Astrocyte (in vitro differentiated cells and primary cell): ENCODE measurements around the gene SEMA4B. TPM values are rescaled to one million over a fixed set of nuclear protein-coding genes. Genes with fewer than 3 reads are reported as not detected.
A peak's percentile ranks its signal among the peaks of the same experiment; 100 is the strongest.

Experiments used
- DNase-seq: peaks from one replicate; pipeline ENCODE4 v3.0.0-alpha.2; 2010; ENCODE audit warnings: low read depth
- FAIRE-seq: peaks from 2 replicates; lab custom pipeline; 2011; peaks lifted over from hg19 to GRCh38; lab: Jason Lieb, UNC
- H2AFZ ChIP-seq: 2 replicates; pipeline ENCODE4 v1.6.0; 2012; ENCODE audit warnings: low read depth, low read length, inconsistent platforms
- H3K27ac ChIP-seq: 2 replicates; pipeline ENCODE4 v1.5.1; 2011; ENCODE audit warnings: low read depth, low read length, inconsistent platforms
- H3K27me3 ChIP-seq: 2 replicates; pipeline ENCODE4 v1.6.0; 2011; ENCODE audit warnings: low read length, inconsistent platforms; ENCODE audit not compliant: insufficient read depth
- H3K36me3 ChIP-seq: 2 replicates; pipeline ENCODE4 v1.5.1; 2011; ENCODE audit warnings: low read length, inconsistent platforms; ENCODE audit not compliant: insufficient read depth
- H3K4me1 ChIP-seq: 2 replicates; pipeline ENCODE4 v1.5.1; 2011; ENCODE audit warnings: low read length, inconsistent platforms; ENCODE audit not compliant: insufficient read depth
- H3K4me2 ChIP-seq: 2 replicates; pipeline ENCODE4 v1.6.0; 2012; ENCODE audit warnings: low read length, inconsistent platforms
- H3K4me3 ChIP-seq: 2 replicates; pipeline ENCODE4 v1.5.1; 2011; ENCODE audit warnings: low read depth, mild to moderate bottlenecking, low read length, inconsistent platforms; ENCODE audit not compliant: insufficient read depth
- H3K79me2 ChIP-seq: 2 replicates; pipeline ENCODE4 v1.6.0; 2012; ENCODE audit warnings: mild to moderate bottlenecking, low read length, inconsistent platforms; ENCODE audit not compliant: insufficient read depth
- H3K9ac ChIP-seq: 2 replicates; pipeline ENCODE4 v1.6.0; 2012; ENCODE audit warnings: mild to moderate bottlenecking, low read length, inconsistent platforms
- H3K9me3 ChIP-seq: 2 replicates; pipeline ENCODE4 v1.5.1; 2012; ENCODE audit warnings: low read depth, mild to moderate bottlenecking, low read length, inconsistent platforms; ENCODE audit not compliant: insufficient read depth
- H4K20me1 ChIP-seq: 2 replicates; pipeline ENCODE4 v1.6.0; 2012; ENCODE audit warnings: low read length, inconsistent platforms; ENCODE audit not compliant: insufficient read depth
- H3K27ac Mint-ChIP-seq: one replicate; pipeline ENCODE4 v1.8.0; 2021; ENCODE audit warnings: mild to moderate bottlenecking, mixed read lengths; ENCODE audit not compliant: unreplicated experiment
- H3K27me3 Mint-ChIP-seq: one replicate; pipeline ENCODE4 v1.8.0; 2021; ENCODE audit warnings: low read depth, mixed read lengths; ENCODE audit not compliant: unreplicated experiment
- H3K36me3 Mint-ChIP-seq: one replicate; pipeline ENCODE4 v1.8.0; 2021; ENCODE audit warnings: low read depth, mixed read lengths; ENCODE audit not compliant: unreplicated experiment
- H3K4me1 Mint-ChIP-seq: one replicate; pipeline ENCODE4 v1.8.0; 2021; ENCODE audit warnings: low read depth, mixed read lengths; ENCODE audit not compliant: unreplicated experiment
- H3K4me3 Mint-ChIP-seq: one replicate; pipeline ENCODE4 v1.8.0; 2021; ENCODE audit warnings: mild to moderate bottlenecking, moderate library complexity, mixed read lengths; ENCODE audit not compliant: unreplicated experiment
- H3K9me3 Mint-ChIP-seq: one replicate; pipeline ENCODE4 v1.8.0; 2021; ENCODE audit warnings: mild to moderate bottlenecking, mixed read lengths; ENCODE audit not compliant: unreplicated experiment
- EZH2 ChIP-seq: IDR thresholded peaks from 2 replicates; pipeline ENCODE4 v1.6.1; 2012; ENCODE audit warnings: mild to moderate bottlenecking, low read length, inconsistent platforms; ENCODE audit not compliant: insufficient read depth
- total RNA-seq: library from RNA; stranded (reverse); gene quantifications from 2 replicates; pipeline ENCODE4 v1.2.1, GENCODE V29; 2021
- TF ChIP-seq, protein P1 (sequence below): IDR thresholded peaks from 2 replicates; pipeline ENCODE4 v1.5.1; 2011; ENCODE audit warnings: low read depth, mild to moderate bottlenecking, inconsistent platforms, low read length, moderate library complexity; ENCODE audit not compliant: insufficient read depth

The SEMA4B gene
- total RNA-seq, 1 donor from 2014 or later, result 9.9 TPM

DNA sequence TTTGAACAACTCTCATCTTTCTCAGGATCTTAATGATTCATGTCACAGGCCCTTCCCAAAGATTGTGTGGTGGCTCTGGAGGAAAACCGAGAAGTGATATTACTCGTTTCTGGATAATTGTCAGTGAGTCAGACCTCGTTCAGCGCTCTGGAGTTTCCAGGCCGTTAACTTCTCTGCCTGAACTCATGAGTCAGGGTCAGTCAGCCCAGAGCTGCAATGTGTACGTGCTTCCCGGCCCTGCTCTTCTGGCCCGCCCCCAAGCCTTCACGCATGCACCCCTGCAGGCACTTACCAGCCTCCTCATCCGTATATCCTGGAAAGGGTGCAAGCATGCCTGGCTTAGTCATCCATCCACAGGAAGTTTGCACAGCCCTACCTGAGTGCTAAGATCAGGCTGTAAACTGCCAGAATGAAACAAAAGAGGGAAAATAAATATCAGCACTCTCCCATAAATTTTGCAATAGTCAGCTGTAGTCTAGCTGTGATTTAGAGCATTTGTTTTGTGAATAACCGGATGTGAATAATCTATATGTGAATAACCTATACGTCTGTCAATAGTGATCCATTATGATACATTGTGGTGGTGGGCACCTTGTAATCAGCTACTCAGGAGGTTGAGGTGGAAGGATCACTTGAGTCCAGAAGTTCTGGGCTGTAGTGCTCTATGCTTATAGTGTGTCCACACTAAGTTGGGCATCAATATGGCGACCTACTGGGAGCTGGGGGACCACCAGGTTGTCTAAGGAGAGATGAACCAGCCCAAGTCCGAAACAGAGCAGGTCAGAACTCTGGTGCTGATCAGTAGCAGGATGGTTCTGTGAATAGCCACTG is 35.3 kb upstream of the SEMA4B start:
- Mint-ChIP-seq H3K4me3 (peak overlapping the region; percentile 14), H3K27me3 (no peaks in the 10 kb centered on the region), H3K4me1 (peaks cover 9% of the 10 kb centered on the region), H3K27ac (peak overlapping the region; percentile 67), H3K36me3 (no peaks in the 10 kb centered on the region), H3K9me3 (no peaks in the 10 kb centered on the region)
- peak; percentile 86 for FAIRE-seq
- H3K79me2 ChIP-seq, result no peaks in the 10 kb centered on the region
- no peaks in the 10 kb centered on the region for H4K20me1 ChIP-seq
- peak overlapping the region; percentile 72 for H3K27ac ChIP-seq
- TF ChIP-seq, protein P1, sequence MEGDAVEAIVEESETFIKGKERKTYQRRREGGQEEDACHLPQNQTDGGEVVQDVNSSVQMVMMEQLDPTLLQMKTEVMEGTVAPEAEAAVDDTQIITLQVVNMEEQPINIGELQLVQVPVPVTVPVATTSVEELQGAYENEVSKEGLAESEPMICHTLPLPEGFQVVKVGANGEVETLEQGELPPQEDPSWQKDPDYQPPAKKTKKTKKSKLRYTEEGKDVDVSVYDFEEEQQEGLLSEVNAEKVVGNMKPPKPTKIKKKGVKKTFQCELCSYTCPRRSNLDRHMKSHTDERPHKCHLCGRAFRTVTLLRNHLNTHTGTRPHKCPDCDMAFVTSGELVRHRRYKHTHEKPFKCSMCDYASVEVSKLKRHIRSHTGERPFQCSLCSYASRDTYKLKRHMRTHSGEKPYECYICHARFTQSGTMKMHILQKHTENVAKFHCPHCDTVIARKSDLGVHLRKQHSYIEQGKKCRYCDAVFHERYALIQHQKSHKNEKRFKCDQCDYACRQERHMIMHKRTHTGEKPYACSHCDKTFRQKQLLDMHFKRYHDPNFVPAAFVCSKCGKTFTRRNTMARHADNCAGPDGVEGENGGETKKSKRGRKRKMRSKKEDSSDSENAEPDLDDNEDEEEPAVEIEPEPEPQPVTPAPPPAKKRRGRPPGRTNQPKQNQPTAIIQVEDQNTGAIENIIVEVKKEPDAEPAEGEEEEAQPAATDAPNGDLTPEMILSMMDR, result no peak
- TF ChIP-seq EZH2, result no peak
- H3K36me3 ChIP-seq, result no peaks in the 10 kb centered on the region
- no peaks in the 10 kb centered on the region for H3K9me3 ChIP-seq
- no peak overlapping the region for H2AFZ ChIP-seq
- no peak overlapping the region for H3K9ac ChIP-seq
- peak; percentile 99 for DNase-seq
- no peaks in the 10 kb centered on the region for H3K27me3 ChIP-seq
- peak overlapping the region; percentile 12 for H3K4me3 ChIP-seq
- H3K4me1 ChIP-seq, result peaks cover 12% of the 10 kb centered on the region
- peak overlapping the region; percentile 70 for H3K4me2 ChIP-seq

DNA sequence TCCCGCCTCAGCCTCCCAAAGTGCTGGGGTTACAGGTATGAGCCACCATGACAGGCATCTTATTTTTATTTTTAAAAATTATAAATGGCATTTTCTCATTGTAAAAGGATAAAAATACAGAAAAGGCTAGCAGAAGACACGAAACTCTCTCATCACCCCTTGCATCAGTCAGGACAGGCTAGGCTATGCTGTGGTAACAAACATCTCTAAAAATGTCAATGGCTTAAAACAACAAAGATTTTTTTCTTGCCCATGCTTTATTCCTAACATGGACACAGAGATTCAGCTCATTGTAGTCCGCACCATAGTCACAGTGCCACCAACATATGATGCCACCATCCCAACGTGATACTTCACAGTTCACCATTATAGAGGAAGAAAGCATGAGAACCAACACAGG is 34.0 kb upstream of the SEMA4B start:
- Histone ChIP-seq H3K36me3 (no peaks in the 10 kb centered on the region), H3K27ac (no peak overlapping the region), H3K27me3 (no peaks in the 10 kb centered on the region), H3K4me1 (peaks cover 12% of the 10 kb centered on the region), H3K4me2 (no peak overlapping the region), H3K79me2 (no peaks in the 10 kb centered on the region), H4K20me1 (no peaks in the 10 kb centered on the region), H3K4me3 (no peak overlapping the region), H3K9me3 (no peaks in the 10 kb centered on the region), H3K9ac (no peak overlapping the region), H2AFZ (no peak overlapping the region)
- DNase-seq (no peak), FAIRE-seq (no peak)
- Mint-ChIP-seq H3K4me3 (no peak overlapping the region), H3K27me3 (no peaks in the 10 kb centered on the region), H3K27ac (no peak overlapping the region), H3K4me1 (peaks cover 9% of the 10 kb centered on the region), H3K9me3 (no peaks in the 10 kb centered on the region), H3K36me3 (no peaks in the 10 kb centered on the region)
- TF ChIP-seq, protein P1, result no peak
- no peak for TF ChIP-seq EZH2

DNA sequence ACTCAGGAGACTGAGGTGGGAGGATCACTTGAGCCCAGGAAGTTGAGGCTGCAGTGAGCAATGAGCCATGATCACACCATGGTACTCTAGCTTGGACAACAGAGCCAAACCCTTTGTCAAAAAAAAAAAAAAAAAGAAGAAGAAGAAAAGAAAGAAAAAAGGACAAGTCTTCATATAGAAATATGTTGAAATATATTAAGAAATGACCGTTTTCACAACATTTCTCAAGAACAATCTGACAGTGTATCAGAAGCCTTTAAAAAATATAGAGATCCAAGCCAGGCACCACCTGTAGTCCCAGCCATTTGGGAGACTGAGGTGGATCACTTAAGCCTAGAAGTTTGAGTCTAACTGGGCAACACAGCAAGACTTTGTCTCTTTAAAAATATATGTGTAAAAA is 29.5 kb upstream of the SEMA4B start:
- no peak overlapping the region for H3K27ac ChIP-seq
- no peaks in the 10 kb centered on the region for H3K27me3 Mint-ChIP-seq
- FAIRE-seq, result no peak

More for the DNA sequence above, 29.5 kb upstream of the SEMA4B start:
- Mint-ChIP-seq H3K27ac (no peak overlapping the region), H3K4me3 (no peak overlapping the region), H3K9me3 (no peaks in the 10 kb centered on the region), H3K4me1 (no peaks in the 10 kb centered on the region), H3K36me3 (no peaks in the 10 kb centered on the region)
- Histone ChIP-seq H2AFZ (no peak overlapping the region), H3K4me2 (no peak overlapping the region), H3K9ac (no peak overlapping the region), H3K27me3 (no peaks in the 10 kb centered on the region), H3K4me1 (no peaks in the 10 kb centered on the region), H4K20me1 (no peaks in the 10 kb centered on the region), H3K4me3 (no peak overlapping the region), H3K79me2 (no peaks in the 10 kb centered on the region), H3K36me3 (no peaks in the 10 kb centered on the region), H3K9me3 (no peaks in the 10 kb centered on the region)
- DNase-seq, result no peak
- TF ChIP-seq, protein P1, result no peak
- TF ChIP-seq EZH2, result no peak
